Measurements from ENCODE around the gene DSCAM. TPM values are rescaled to one million over a fixed set of nuclear protein-coding genes. Genes with fewer than 3 reads are reported as not detected.

The DSCAM gene
- total and polyA plus RNA-seq, 2 donors (not counting 1 experiment from before 2014, with no cell fraction given), result not detected

DNA sequence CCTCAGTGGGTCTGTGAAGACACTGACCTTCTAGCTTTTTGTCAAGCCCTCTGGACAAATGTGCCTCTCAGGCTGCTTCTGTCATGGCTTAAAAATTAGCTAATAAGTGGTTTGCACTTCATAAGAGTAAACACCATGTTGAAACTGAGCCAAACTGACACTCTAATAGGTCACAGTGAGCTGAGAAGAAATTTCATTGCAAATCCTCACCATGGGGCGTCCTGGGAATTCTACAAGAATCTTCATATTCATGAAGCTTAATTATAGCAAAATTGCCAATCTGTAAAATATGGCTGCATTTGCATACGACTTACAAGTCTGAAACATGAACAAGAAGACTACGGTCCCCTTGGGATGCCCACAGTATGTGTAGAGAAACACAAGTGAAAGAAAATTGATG is 188.6 kb downstream of the DSCAM start:
- Mint-ChIP-seq H3K4me1 (no peaks in the 10 kb centered on the region), H3K9me3 (ENCODE audit: insufficient read depth) (peaks cover 2% of the 10 kb centered on the region), H3K27me3 (no peaks in the 10 kb centered on the region), H3K4me3 (no peak overlapping the region), H3K27ac (no peak overlapping the region)
- no peak overlapping the region for H3K4me2 ChIP-seq (replicated peaks; ENCODE audit: low read depth, low read length, poor library complexity, severe bottlenecking)
- no peaks in the 10 kb centered on the region for H3K4me1 ChIP-seq (ENCODE audit: control insufficient read depth in 2 of 2, insufficient read depth in 2 of 2, low read length in 2 of 2)
- ChIA-PET POLR2A (no interaction called here), CTCF (no interaction called here)
- no peaks in the 10 kb centered on the region for H3K36me3 ChIP-seq (replicated peaks in 1 of 2; ENCODE audit: control extremely low read depth in 1 of 2, control insufficient read depth in 1 of 2, extremely low read depth in 1 of 2, insufficient read depth in 2 of 2, low read length in 1 of 2)
- H3K9me3 ChIP-seq (ENCODE audit: control extremely low read depth in 1 of 3, control insufficient read depth in 2 of 3, insufficient read depth in 1 of 3, low read length in 2 of 3), result peaks cover 0 to 12% (median 0%) of the 10 kb centered on the region in 3 donors
- H4K20me1 ChIP-seq (ENCODE audit: control insufficient read depth, insufficient read depth, low read length, poor library complexity, severe bottlenecking), result no peaks in the 10 kb centered on the region
- TF ChIP-seq EZH2 (IDR thresholded peaks at IDR 0.05; ENCODE audit: borderline replicate concordance, insufficient read depth, low read depth, low read length, poor library complexity, severe bottlenecking), result no peak
- TF ChIP-seq, protein P1, sequence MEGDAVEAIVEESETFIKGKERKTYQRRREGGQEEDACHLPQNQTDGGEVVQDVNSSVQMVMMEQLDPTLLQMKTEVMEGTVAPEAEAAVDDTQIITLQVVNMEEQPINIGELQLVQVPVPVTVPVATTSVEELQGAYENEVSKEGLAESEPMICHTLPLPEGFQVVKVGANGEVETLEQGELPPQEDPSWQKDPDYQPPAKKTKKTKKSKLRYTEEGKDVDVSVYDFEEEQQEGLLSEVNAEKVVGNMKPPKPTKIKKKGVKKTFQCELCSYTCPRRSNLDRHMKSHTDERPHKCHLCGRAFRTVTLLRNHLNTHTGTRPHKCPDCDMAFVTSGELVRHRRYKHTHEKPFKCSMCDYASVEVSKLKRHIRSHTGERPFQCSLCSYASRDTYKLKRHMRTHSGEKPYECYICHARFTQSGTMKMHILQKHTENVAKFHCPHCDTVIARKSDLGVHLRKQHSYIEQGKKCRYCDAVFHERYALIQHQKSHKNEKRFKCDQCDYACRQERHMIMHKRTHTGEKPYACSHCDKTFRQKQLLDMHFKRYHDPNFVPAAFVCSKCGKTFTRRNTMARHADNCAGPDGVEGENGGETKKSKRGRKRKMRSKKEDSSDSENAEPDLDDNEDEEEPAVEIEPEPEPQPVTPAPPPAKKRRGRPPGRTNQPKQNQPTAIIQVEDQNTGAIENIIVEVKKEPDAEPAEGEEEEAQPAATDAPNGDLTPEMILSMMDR (IDR thresholded peaks at IDR 0.05), result no peak
- intact Hi-C loops (cut with micrococcal nuclease), result no loop called here
- no peak overlapping the region for H3K27ac ChIP-seq (ENCODE audit: low read length in 2 of 2)
- no peak overlapping the region for H3K9ac ChIP-seq (ENCODE audit: low read length)
- no peak overlapping the region for H2AFZ ChIP-seq (ENCODE audit: insufficient read depth, low read depth, low read length, poor library complexity, severe bottlenecking)
- H3K27me3 ChIP-seq (replicated peaks in 1 of 4; ENCODE audit: control extremely low read depth in 1 of 4, control insufficient read depth in 3 of 4, insufficient read depth in 4 of 4, low read length in 3 of 4), result no peaks in the 10 kb centered on the region
- DNase-seq (no peak), ATAC-seq (ENCODE audit: low read depth) (no peak)
- WGBS (ENCODE audit: insufficient coverage), result no CpG with 5 or more reads among the region's 3 CpGs
- H3K79me2 ChIP-seq (ENCODE audit: control insufficient read depth, insufficient read depth, low read length), result no peaks in the 10 kb centered on the region
- no peak overlapping the region for H3K4me3 ChIP-seq (ENCODE audit: control extremely low read depth in 1 of 5, extremely low read depth in 1 of 5, insufficient read depth in 1 of 5, low read depth in 2 of 5, low read length in 4 of 5)

DNA sequence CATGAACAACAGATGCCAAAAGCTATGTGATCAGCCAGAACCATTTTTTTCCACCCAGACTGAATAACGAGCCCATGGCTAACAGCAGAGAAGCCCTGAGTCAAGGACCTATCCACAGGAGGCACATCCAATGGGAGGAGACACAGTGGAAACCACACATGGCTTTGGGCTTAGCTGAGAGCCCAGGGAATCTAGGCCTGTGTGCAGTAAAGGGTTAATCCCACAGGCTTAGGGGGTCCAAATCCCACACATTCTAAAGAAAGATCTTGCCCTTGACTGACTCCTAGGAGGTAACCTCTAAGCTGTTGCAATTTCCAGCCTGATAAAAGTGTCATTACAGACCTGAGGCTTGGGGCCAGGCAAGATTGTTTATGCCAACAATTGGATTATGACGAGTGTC is 194.5 kb downstream of the DSCAM start:
- no peak overlapping the region for H3K4me3 ChIP-seq (ENCODE audit: control extremely low read depth in 1 of 5, extremely low read depth in 1 of 5, insufficient read depth in 1 of 5, low read depth in 2 of 5, low read length in 4 of 5)
- Mint-ChIP-seq H3K4me1 (no peaks in the 10 kb centered on the region), H3K27ac (no peak overlapping the region), H3K4me3 (no peak overlapping the region), H3K9me3 (ENCODE audit: insufficient read depth) (peaks cover 2% of the 10 kb centered on the region), H3K27me3 (no peaks in the 10 kb centered on the region)
- CTCF ChIA-PET, result interaction anchor here (0.7 kb wide), 1 partner anchor 56 kb away, joined by 6 read pairs; no protein-coding TSS in a partner anchor
- no peak overlapping the region for H3K9ac ChIP-seq (ENCODE audit: low read length)
- H3K79me2 ChIP-seq (ENCODE audit: control insufficient read depth, insufficient read depth, low read length), result no peaks in the 10 kb centered on the region
- no peak overlapping the region for H2AFZ ChIP-seq (ENCODE audit: insufficient read depth, low read depth, low read length, poor library complexity, severe bottlenecking)
- H3K36me3 ChIP-seq (replicated peaks in 1 of 2; ENCODE audit: control extremely low read depth in 1 of 2, control insufficient read depth in 1 of 2, extremely low read depth in 1 of 2, insufficient read depth in 2 of 2, low read length in 1 of 2), result no peaks in the 10 kb centered on the region
- DNase-seq, result no peak
- H4K20me1 ChIP-seq (ENCODE audit: control insufficient read depth, insufficient read depth, low read length, poor library complexity, severe bottlenecking), result no peaks in the 10 kb centered on the region
- no peak overlapping the region for H3K4me2 ChIP-seq (replicated peaks; ENCODE audit: low read depth, low read length, poor library complexity, severe bottlenecking)
- no peak for TF ChIP-seq EZH2 (IDR thresholded peaks at IDR 0.05; ENCODE audit: borderline replicate concordance, insufficient read depth, low read depth, low read length, poor library complexity, severe bottlenecking)
- 73% methylated on average over 2 of the region's 2 CpGs for WGBS (ENCODE audit: insufficient coverage)
- intact Hi-C loops (cut with micrococcal nuclease), result no loop called here
- H3K27ac ChIP-seq (ENCODE audit: low read length in 2 of 2), result no peak overlapping the region
- no peak for ATAC-seq (ENCODE audit: low read depth)
- H3K9me3 ChIP-seq (ENCODE audit: control extremely low read depth in 1 of 3, control insufficient read depth in 2 of 3, insufficient read depth in 1 of 3, low read length in 2 of 3), result peaks cover 0 to 18% (median 0%) of the 10 kb centered on the region in 3 donors
- no peaks in the 10 kb centered on the region for H3K4me1 ChIP-seq (ENCODE audit: control insufficient read depth in 2 of 2, insufficient read depth in 2 of 2, low read length in 2 of 2)
- POLR2A ChIA-PET, result no interaction called here
- H3K27me3 ChIP-seq (replicated peaks in 1 of 4; ENCODE audit: control extremely low read depth in 1 of 4, control insufficient read depth in 3 of 4, insufficient read depth in 4 of 4, low read length in 3 of 4), result no peaks in the 10 kb centered on the region
